ENCODE data around the gene RRBP1.

The RRBP1 gene

GRCh38 chr20:17662333-17663039 is 19.6 kb downstream of the RRBP1 start:
- TF ChIP-seq CTCF (IDR thresholded peaks at IDR 0.05; ENCODE audit: borderline replicate concordance, extremely low read depth, low read length, poor library complexity, severe bottlenecking): no peak
- TF ChIP-seq EZH2 (IDR thresholded peaks at IDR 0.05; ENCODE audit: borderline replicate concordance, low read depth, low read length, severe bottlenecking): no peak
- Histone ChIP-seq H3K9ac (ENCODE audit: low read depth, low read length) (no peak overlapping the region), H3K27ac (ENCODE audit: low read length) (no peak overlapping the region), H3K79me2 (ENCODE audit: insufficient read depth, low read length) (peaks cover 53% of the 10 kb centered on the region), H3K4me2 (ENCODE audit: insufficient read depth, low read length) (no peak overlapping the region), H3K4me1 (ENCODE audit: insufficient read depth, low read length) (peaks cover 26% of the 10 kb centered on the region), H3K9me3 (ENCODE audit: insufficient read depth, low read length, severe bottlenecking) (no peaks in the 10 kb centered on the region), H3K27me3 (ENCODE audit: insufficient read depth, low read length, poor library complexity) (no peaks in the 10 kb centered on the region), H4K20me1 (ENCODE audit: insufficient read depth, low read length) (peaks cover 22% of the 10 kb centered on the region), H2AFZ (ENCODE audit: low read depth, low read length) (no peak overlapping the region), H3K36me3 (ENCODE audit: insufficient read depth, low read length) (peaks cover 28% of the 10 kb centered on the region), H3K4me3 (ENCODE audit: low read depth in 1 of 2, low read length in 2 of 2) (no peak overlapping the region)
- ATAC-seq (ENCODE audit: insufficient read depth, low read depth) (no peak), DNase-seq (no peak)

GRCh38 chr20:17661121-17661744 is 20.8 kb downstream of the RRBP1 start:
- Histone ChIP-seq H3K27ac (ENCODE audit: low read length) (no peak overlapping the region), H3K36me3 (ENCODE audit: insufficient read depth, low read length) (peaks cover 37% of the 10 kb centered on the region), H2AFZ (ENCODE audit: low read depth, low read length) (no peak overlapping the region), H3K4me2 (ENCODE audit: insufficient read depth, low read length) (no peak overlapping the region), H3K4me1 (ENCODE audit: insufficient read depth, low read length) (peaks cover 23% of the 10 kb centered on the region), H3K4me3 (ENCODE audit: low read depth in 1 of 2, low read length in 2 of 2) (no peak overlapping the region), H3K27me3 (ENCODE audit: insufficient read depth, low read length, poor library complexity) (no peaks in the 10 kb centered on the region), H3K9ac (ENCODE audit: low read depth, low read length) (no peak overlapping the region), H3K79me2 (ENCODE audit: insufficient read depth, low read length) (peaks cover 57% of the 10 kb centered on the region), H4K20me1 (ENCODE audit: insufficient read depth, low read length) (peaks cover 28% of the 10 kb centered on the region), H3K9me3 (ENCODE audit: insufficient read depth, low read length, severe bottlenecking) (no peaks in the 10 kb centered on the region)
- ATAC-seq (ENCODE audit: insufficient read depth, low read depth) (no peak), DNase-seq (no peak)
- no peak for TF ChIP-seq EZH2 (IDR thresholded peaks at IDR 0.05; ENCODE audit: borderline replicate concordance, low read depth, low read length, severe bottlenecking)
- TF ChIP-seq CTCF (IDR thresholded peaks at IDR 0.05; ENCODE audit: borderline replicate concordance, extremely low read depth, low read length, poor library complexity, severe bottlenecking): no peak

DNA sequence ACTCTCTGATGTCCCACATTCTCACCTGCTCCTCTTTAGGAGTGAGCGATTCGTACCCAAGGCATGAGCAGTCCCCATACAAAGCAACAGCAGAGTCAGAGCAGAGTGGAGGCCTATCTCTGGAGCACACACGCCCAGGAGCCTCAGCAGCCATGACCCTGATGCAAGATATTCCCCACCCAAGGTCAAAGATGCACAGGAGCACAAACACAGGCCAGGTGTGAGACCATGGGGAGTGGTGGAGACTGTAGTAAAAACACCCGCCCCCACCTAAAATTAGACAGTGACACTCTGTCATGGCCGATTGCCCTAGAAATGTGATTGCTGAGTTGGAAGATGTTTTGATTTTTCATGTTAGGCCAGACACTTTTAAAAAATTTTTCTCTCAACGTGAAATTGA is 21.4 kb downstream of the RRBP1 start:
- DNase-seq (no peak), ATAC-seq (ENCODE audit: insufficient read depth, low read depth) (no peak)
- no peak overlapping the region for H3K4me3 ChIP-seq (ENCODE audit: low read depth in 1 of 2, low read length in 2 of 2)
- peaks cover 57% of the 10 kb centered on the region for H3K79me2 ChIP-seq (ENCODE audit: insufficient read depth, low read length)
- no peak overlapping the region for H3K9ac ChIP-seq (ENCODE audit: low read depth, low read length)
- H3K36me3 ChIP-seq (ENCODE audit: insufficient read depth, low read length): peaks cover 42% of the 10 kb centered on the region
- H4K20me1 ChIP-seq (ENCODE audit: insufficient read depth, low read length): peaks cover 28% of the 10 kb centered on the region
- no peaks in the 10 kb centered on the region for H3K27me3 ChIP-seq (ENCODE audit: insufficient read depth, low read length, poor library complexity)
- TF ChIP-seq CTCF (IDR thresholded peaks at IDR 0.05; ENCODE audit: borderline replicate concordance, extremely low read depth, low read length, poor library complexity, severe bottlenecking) (no peak), EZH2 (IDR thresholded peaks at IDR 0.05; ENCODE audit: borderline replicate concordance, low read depth, low read length, severe bottlenecking) (no peak)
- no peak overlapping the region for H3K4me2 ChIP-seq (ENCODE audit: insufficient read depth, low read length)
- peaks cover 17% of the 10 kb centered on the region for H3K4me1 ChIP-seq (ENCODE audit: insufficient read depth, low read length)
- H3K9me3 ChIP-seq (ENCODE audit: insufficient read depth, low read length, severe bottlenecking): no peaks in the 10 kb centered on the region
- no peak overlapping the region for H2AFZ ChIP-seq (ENCODE audit: low read depth, low read length)
- no peak overlapping the region for H3K27ac ChIP-seq (ENCODE audit: low read length)
